Neutrophil (primary cell): Measurements from ENCODE around the gene NFKB1.

Experiments
- H3K27ac ChIP-seq: fragments of 200-600 bp; sonication (generic); 2 replicates; pipeline ENCODE4 v1.5.1; 2016; ENCODE audit warnings: mild to moderate bottlenecking, moderate library complexity
- H3K27me3 ChIP-seq: fragments of 200-600 bp; sonication (generic); 2 replicates; pipeline ENCODE4 v1.6.0; 2016; ENCODE audit warnings: mild to moderate bottlenecking
- H3K36me3 ChIP-seq: fragments of 200-600 bp; sonication (generic); 2 replicates; pipeline ENCODE4 v1.5.1; 2017
- H3K4me1 ChIP-seq, 2 experiments: fragments of 200-600 bp in 1 of 2; sonication (generic) in 1 of 2; 1 replicate in 1 of 2; 2 replicates in 1 of 2; pipeline versions ENCODE4 v1.5.1 to v1.6.1; 2013 to 2016; ENCODE audit warnings: low read depth in 1 of 2, low read length in 1 of 2, mild to moderate bottlenecking in 1 of 2, moderate library complexity in 1 of 2; ENCODE audit not compliant: control insufficient read depth in 1 of 2, insufficient read depth in 1 of 2
- H3K4me3 ChIP-seq, 2 experiments: fragments of 200-600 bp in 1 of 2; sonication (generic) in 1 of 2; 1 replicate in 1 of 2; 2 replicates in 1 of 2; pipeline ENCODE4 v1.5.1; 2013 to 2016; ENCODE audit warnings: low read depth in 1 of 2, low read length in 1 of 2, mild to moderate bottlenecking in 1 of 2, moderate library complexity in 1 of 2
- H3K9me3 ChIP-seq: fragments of 200-600 bp; sonication (generic); 2 replicates; pipeline ENCODE4 v1.5.1; 2016
- CTCF ChIP-seq: fragments of 200-600 bp; sonication (generic); IDR thresholded peaks from 2 replicates; pipeline ENCODE4 v1.5.1; 2016; ENCODE audit warnings: antibody characterized with exemption

Gene NFKB1

GRCh38 chr4:102610007-102610406 lies 108.8 kb downstream of the NFKB1 start:
- H3K4me3 ChIP-seq: no peak overlapping the region
- no peaks in the 10 kb centered on the region for H3K27me3 ChIP-seq
- no peaks in the 10 kb centered on the region for H3K4me1 ChIP-seq
- no peak overlapping the region for H3K27ac ChIP-seq
- H3K9me3 ChIP-seq: no peaks in the 10 kb centered on the region
- H3K36me3 ChIP-seq: peaks cover 99% of the 10 kb centered on the region
- TF ChIP-seq CTCF: no peak

DNA sequence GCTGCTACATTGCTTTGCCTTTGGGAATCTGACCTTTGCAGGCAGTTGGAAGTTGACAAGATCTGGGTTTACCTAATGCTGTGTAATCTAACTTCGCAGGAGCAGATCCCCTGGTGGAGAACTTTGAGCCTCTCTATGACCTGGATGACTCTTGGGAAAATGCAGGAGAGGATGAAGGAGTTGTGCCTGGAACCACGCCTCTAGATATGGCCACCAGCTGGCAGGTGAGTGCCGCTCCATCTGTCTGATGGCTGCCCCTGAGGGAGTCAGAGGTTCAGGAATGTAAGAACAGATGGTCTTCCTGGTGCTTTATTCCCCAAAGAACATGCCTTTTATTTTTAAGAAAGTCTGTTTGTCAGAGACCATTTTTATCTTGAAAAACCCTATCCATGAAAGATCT lies 109.3 kb downstream of the NFKB1 start:
- Histone ChIP-seq H3K9me3 (no peaks in the 10 kb centered on the region), H3K4me1 (no peaks in the 10 kb centered on the region), H3K4me3 (no peak overlapping the region), H3K27ac (no peak overlapping the region), H3K36me3 (peaks cover 100% of the 10 kb centered on the region), H3K27me3 (no peaks in the 10 kb centered on the region)
- no peak for TF ChIP-seq CTCF

DNA sequence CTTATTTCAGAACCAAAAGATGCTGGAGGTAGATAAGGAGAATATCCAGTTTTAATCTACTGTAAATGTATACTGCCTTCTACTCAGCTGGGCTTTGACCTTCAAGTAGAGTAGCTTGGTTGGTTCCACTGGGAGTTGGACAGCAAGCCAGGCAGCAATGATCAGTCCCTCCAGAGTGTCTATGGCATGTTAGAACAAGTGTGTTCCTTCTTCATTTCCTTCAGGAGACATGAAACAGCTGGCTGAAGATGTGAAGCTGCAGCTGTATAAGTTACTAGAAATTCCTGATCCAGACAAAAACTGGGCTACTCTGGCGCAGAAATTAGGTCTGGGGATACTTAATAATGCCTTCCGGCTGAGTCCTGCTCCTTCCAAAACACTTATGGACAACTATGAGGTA lies 111.1 kb downstream of the NFKB1 start:
- no peak overlapping the region for H3K4me3 ChIP-seq
- H3K27ac ChIP-seq: no peak overlapping the region
- TF ChIP-seq CTCF: no peak
- H3K9me3 ChIP-seq: no peaks in the 10 kb centered on the region
- no peaks in the 10 kb centered on the region for H3K27me3 ChIP-seq
- H3K4me1 ChIP-seq: no peaks in the 10 kb centered on the region
- peaks cover 100% of the 10 kb centered on the region for H3K36me3 ChIP-seq

DNA sequence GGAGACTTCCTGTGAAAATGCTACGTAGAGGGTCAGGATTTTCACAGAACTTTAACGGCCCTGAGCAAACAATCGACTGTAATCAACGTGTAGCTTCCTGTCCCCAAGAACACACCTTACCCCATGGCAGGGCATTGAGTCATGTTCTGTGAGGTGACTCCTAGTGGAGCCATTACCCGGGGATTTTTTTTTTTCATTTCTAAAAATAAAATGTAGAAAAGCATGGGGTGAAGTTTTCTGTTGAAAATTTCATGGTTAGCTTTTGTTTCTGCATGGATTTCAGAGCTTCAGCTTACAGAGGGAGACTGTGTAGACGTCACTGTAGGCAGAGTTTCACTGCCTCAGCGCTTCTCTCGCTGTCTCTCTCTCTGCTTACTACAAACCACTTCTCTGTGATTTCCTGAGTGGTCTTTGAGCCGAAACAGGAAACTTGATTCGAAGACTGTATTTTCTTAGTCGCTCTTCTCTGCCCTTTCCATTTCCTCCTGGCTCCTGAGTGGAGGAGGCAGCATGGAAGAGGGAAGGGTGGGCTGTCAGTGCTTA lies 111.7 kb downstream of the NFKB1 start:
- no peak overlapping the region for H3K27ac ChIP-seq
- H3K4me3 ChIP-seq: no peak overlapping the region
- no peaks in the 10 kb centered on the region for H3K4me1 ChIP-seq
- H3K27me3 ChIP-seq: no peaks in the 10 kb centered on the region
- H3K9me3 ChIP-seq: no peaks in the 10 kb centered on the region
- TF ChIP-seq CTCF: no peak
- H3K36me3 ChIP-seq: peaks cover 96% of the 10 kb centered on the region

DNA sequence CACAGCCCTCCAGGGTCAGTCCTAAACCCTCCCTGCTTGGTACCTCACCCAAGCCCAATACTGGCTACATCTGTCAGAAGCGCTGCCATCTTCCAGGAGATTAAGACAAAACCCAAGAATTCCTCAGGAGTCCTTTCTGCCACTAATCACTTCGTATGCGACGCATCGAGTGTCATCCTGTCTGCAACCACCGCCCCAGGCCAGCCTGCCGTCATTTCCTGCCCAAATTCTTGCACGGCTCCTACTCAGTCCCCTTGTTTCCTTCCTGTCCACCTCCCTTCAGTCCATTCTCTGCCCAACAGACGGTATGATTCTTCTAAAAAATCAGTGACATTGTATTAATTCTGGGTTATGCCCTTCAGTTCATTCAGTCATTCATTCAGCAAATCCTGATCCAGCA lies 113.6 kb downstream of the NFKB1 start:
- H3K27ac ChIP-seq: no peak overlapping the region

More for the DNA sequence above, 113.6 kb downstream of the NFKB1 start:
- Histone ChIP-seq H3K27me3 (no peaks in the 10 kb centered on the region), H3K4me3 (no peak overlapping the region), H3K9me3 (no peaks in the 10 kb centered on the region), H3K4me1 (no peaks in the 10 kb centered on the region), H3K36me3 (peaks cover 81% of the 10 kb centered on the region)
- no peak for TF ChIP-seq CTCF
